GM23338 (cell line): ENCODE results near the gene PPP1CB. TPM values are rescaled to one million over a fixed set of nuclear protein-coding genes. Genes with fewer than 3 reads are reported as not detected.

Experiments
- ATAC-seq: fragments of 200-7000 bp; cut with Tn5 transposase; 3 replicates; pipeline ENCODE4 v1.9.1; 2020
- DNase-seq: peaks from one replicate; pipeline ENCODE4 v3.0.0-alpha.2; 2015; ENCODE audit warnings: low spot score
- H2AFZ ChIP-seq: fragments of 200-600 bp; sonication (generic); 2 replicates; pipeline ENCODE4 v1.8.0; 2016; ENCODE audit warnings: antibody characterized with exemption, mild to moderate bottlenecking, moderate library complexity
- H3F3A ChIP-seq: fragments of 200-600 bp; sonication (generic); replicated peaks from 2 replicates; pipeline ENCODE4 v1.8.0; 2017; ENCODE audit warnings: antibody characterized with exemption, mixed run types, low read depth
- H3K27ac ChIP-seq: fragments of 200-600 bp; sonication (generic); 2 replicates; pipeline ENCODE4 v1.6.1; 2016; ENCODE audit warnings: low read depth
- H3K27me3 ChIP-seq: fragments of 200-600 bp; sonication (generic); 2 replicates; pipeline ENCODE4 v1.8.0; 2016; ENCODE audit warnings: mild to moderate bottlenecking, mixed run types, moderate library complexity; ENCODE audit not compliant: insufficient read depth
- H3K36me3 ChIP-seq: fragments of 200-600 bp; sonication (generic); 2 replicates; pipeline ENCODE4 v1.8.0; 2016; ENCODE audit warnings: mild to moderate bottlenecking; ENCODE audit not compliant: insufficient read depth
- H3K4me1 ChIP-seq: fragments of 200-600 bp; sonication (generic); 2 replicates; pipeline ENCODE4 v1.8.0; 2016; ENCODE audit warnings: mild to moderate bottlenecking, moderate library complexity; ENCODE audit not compliant: insufficient read depth
- H3K4me2 ChIP-seq: fragments of 200-600 bp; sonication (generic); 2 replicates; pipeline ENCODE4 v1.7.1; 2017; ENCODE audit warnings: mixed run types
- H3K4me3 ChIP-seq: fragments of 200-600 bp; sonication (generic); 2 replicates; pipeline ENCODE4 v1.6.1; 2016; ENCODE audit warnings: mixed run types
- H3K79me2 ChIP-seq: fragments of 200-600 bp; sonication (generic); replicated peaks from 2 replicates; pipeline ENCODE4 v1.8.0; 2017; ENCODE audit warnings: mild to moderate bottlenecking; ENCODE audit not compliant: insufficient read depth
- H3K9me2 ChIP-seq: fragments of 200-600 bp; sonication (generic); 2 replicates; pipeline ENCODE4 v1.8.0; 2017; ENCODE audit not compliant: insufficient read depth
- H4K20me1 ChIP-seq: fragments of 200-600 bp; sonication (generic); replicated peaks from 2 replicates; pipeline ENCODE4 v1.8.0; 2017; ENCODE audit warnings: mild to moderate bottlenecking; ENCODE audit not compliant: insufficient read depth
- H3K27ac Mint-ChIP-seq: 2 replicates; pipeline ENCODE4 v1.8.0; 2020; ENCODE audit warnings: inconsistent platforms, mild to moderate bottlenecking, moderate library complexity, mixed read lengths
- H3K27me3 Mint-ChIP-seq: 3 replicates; pipeline ENCODE4 v1.8.0; 2022; ENCODE audit warnings: low read depth, mild to moderate bottlenecking, moderate library complexity, mixed read lengths, inconsistent platforms; ENCODE audit not compliant: insufficient read depth, poor library complexity
- H3K36me3 Mint-ChIP-seq: 3 replicates; pipeline ENCODE4 v1.8.0; 2021; ENCODE audit warnings: low read depth, mild to moderate bottlenecking, inconsistent platforms, moderate library complexity, mixed read lengths
- H3K4me1 Mint-ChIP-seq: 3 replicates; pipeline ENCODE4 v1.8.0; 2020; ENCODE audit warnings: mild to moderate bottlenecking, inconsistent platforms, mixed read lengths
- H3K4me3 Mint-ChIP-seq: 3 replicates; pipeline ENCODE4 v1.8.0; 2021; ENCODE audit warnings: moderate library complexity, mild to moderate bottlenecking, inconsistent platforms, mixed read lengths
- H3K9me3 Mint-ChIP-seq: 3 replicates; pipeline ENCODE4 v1.8.0; 2020; ENCODE audit warnings: moderate library complexity, mild to moderate bottlenecking, inconsistent platforms, mixed read lengths
- EZH2 ChIP-seq: fragments of 200-600 bp; sonication (generic); IDR thresholded peaks from one replicate; pipeline ENCODE4 v1.8.0; 2017; ENCODE audit warnings: antibody characterized with exemption, mild to moderate bottlenecking, low read depth; ENCODE audit not compliant: unreplicated experiment
- NANOG ChIP-seq: IDR thresholded peaks from 2 replicates; pipeline ENCODE4 v1.6.1; 2016; ENCODE audit warnings: antibody characterized with exemption, borderline replicate concordance
- POLR2AphosphoS5 ChIP-seq: IDR thresholded peaks from 2 replicates; pipeline ENCODE4 v1.6.1; 2016; ENCODE audit warnings: antibody characterized with exemption, low read depth
- polyA plus RNA-seq: library from polyadenylated mRNA; unstranded; fragments of >200 nt; fragmentation: Nextera tagmentation; extraction: Ambion mirVana; gene quantifications from 2 replicates; pipeline ENCODE4 v1.2.1, GENCODE V29; 2016
- total RNA-seq: library from RNA; depleted of rRNA; stranded (reverse); fragments of >200 nt; shearing (Covaris generic); gene quantifications from 2 replicates; pipeline ENCODE4 v1.2.3, GENCODE V29; 2014
- TF ChIP-seq, protein P1 (sequence below): fragments of 250-450 bp; sonication (Bioruptor Pico); IDR thresholded peaks from 2 replicates; pipeline ENCODE4 v1.5.0; 2020; ENCODE audit warnings: mild to moderate bottlenecking, moderate library complexity
- TF ChIP-seq, protein P2 (sequence below): IDR thresholded peaks from one replicate; pipeline ENCODE4 v1.6.1; 2018; ENCODE audit warnings: antibody characterized with exemption; ENCODE audit not compliant: unreplicated experiment

PPP1CB gene
- total and polyA plus RNA-seq, 2 experiments from 2014 or later: 103 to 118 TPM

DNA sequence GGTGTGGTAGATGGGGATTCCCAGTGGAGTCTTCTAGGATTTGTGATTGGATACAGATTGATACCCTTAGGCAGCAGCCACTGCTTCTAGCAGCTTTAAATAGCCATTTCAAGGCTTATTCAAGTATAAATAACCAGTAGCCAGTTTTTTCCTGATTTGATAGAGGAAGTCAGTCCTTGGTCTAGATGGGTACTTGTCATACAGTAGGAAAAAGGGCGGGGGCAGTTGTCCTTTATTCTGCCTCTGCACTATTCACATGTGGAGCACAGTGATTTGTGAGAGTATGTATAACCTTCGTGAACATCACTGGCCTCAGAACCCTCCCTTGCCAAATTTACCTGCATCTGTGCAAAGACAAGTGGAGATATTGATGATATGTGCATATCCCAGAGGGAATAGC is 6.8 kb downstream of the PPP1CB start:
- H2AFZ ChIP-seq: no peak overlapping the region
- TF ChIP-seq NANOG: no peak
- no peak for TF ChIP-seq POLR2AphosphoS5
- TF ChIP-seq, protein P1, sequence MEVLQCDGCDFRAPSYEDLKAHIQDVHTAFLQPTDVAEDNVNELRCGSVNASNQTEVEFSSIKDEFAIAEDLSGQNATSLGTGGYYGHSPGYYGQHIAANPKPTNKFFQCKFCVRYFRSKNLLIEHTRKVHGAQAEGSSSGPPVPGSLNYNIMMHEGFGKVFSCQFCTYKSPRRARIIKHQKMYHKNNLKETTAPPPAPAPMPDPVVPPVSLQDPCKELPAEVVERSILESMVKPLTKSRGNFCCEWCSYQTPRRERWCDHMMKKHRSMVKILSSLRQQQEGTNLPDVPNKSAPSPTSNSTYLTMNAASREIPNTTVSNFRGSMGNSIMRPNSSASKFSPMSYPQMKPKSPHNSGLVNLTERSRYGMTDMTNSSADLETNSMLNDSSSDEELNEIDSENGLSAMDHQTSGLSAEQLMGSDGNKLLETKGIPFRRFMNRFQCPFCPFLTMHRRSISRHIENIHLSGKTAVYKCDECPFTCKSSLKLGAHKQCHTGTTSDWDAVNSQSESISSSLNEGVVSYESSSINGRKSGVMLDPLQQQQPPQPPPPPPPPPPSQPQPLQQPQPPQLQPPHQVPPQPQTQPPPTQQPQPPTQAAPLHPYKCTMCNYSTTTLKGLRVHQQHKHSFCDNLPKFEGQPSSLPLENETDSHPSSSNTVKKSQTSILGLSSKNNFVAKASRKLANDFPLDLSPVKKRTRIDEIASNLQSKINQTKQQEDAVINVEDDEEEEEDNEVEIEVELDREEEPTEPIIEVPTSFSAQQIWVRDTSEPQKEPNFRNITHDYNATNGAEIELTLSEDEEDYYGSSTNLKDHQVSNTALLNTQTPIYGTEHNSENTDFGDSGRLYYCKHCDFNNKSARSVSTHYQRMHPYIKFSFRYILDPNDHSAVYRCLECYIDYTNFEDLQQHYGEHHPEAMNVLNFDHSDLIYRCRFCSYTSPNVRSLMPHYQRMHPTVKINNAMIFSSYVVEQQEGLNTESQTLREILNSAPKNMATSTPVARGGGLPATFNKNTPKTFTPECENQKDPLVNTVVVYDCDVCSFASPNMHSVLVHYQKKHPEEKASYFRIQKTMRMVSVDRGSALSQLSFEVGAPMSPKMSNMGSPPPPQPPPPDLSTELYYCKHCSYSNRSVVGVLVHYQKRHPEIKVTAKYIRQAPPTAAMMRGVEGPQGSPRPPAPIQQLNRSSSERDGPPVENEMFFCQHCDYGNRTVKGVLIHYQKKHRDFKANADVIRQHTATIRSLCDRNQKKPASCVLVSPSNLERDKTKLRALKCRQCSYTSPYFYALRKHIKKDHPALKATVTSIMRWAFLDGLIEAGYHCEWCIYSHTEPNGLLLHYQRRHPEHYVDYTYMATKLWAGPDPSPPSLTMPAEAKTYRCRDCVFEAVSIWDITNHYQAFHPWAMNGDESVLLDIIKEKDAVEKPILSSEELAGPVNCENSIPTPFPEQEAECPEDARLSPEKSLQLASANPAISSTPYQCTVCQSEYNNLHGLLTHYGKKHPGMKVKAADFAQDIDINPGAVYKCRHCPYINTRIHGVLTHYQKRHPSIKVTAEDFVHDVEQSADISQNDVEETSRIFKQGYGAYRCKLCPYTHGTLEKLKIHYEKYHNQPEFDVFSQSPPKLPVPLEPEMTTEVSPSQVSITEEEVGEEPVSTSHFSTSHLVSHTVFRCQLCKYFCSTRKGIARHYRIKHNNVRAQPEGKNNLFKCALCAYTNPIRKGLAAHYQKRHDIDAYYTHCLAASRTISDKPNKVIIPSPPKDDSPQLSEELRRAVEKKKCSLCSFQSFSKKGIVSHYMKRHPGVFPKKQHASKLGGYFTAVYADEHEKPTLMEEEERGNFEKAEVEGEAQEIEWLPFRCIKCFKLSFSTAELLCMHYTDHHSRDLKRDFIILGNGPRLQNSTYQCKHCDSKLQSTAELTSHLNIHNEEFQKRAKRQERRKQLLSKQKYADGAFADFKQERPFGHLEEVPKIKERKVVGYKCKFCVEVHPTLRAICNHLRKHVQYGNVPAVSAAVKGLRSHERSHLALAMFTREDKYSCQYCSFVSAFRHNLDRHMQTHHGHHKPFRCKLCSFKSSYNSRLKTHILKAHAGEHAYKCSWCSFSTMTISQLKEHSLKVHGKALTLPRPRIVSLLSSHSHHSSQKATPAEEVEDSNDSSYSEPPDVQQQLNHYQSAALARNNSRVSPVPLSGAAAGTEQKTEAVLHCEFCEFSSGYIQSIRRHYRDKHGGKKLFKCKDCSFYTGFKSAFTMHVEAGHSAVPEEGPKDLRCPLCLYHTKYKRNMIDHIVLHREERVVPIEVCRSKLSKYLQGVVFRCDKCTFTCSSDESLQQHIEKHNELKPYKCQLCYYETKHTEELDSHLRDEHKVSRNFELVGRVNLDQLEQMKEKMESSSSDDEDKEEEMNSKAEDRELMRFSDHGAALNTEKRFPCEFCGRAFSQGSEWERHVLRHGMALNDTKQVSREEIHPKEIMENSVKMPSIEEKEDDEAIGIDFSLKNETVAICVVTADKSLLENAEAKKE (CRISPR knock-in tag): no peak
- TF ChIP-seq, protein P2, sequence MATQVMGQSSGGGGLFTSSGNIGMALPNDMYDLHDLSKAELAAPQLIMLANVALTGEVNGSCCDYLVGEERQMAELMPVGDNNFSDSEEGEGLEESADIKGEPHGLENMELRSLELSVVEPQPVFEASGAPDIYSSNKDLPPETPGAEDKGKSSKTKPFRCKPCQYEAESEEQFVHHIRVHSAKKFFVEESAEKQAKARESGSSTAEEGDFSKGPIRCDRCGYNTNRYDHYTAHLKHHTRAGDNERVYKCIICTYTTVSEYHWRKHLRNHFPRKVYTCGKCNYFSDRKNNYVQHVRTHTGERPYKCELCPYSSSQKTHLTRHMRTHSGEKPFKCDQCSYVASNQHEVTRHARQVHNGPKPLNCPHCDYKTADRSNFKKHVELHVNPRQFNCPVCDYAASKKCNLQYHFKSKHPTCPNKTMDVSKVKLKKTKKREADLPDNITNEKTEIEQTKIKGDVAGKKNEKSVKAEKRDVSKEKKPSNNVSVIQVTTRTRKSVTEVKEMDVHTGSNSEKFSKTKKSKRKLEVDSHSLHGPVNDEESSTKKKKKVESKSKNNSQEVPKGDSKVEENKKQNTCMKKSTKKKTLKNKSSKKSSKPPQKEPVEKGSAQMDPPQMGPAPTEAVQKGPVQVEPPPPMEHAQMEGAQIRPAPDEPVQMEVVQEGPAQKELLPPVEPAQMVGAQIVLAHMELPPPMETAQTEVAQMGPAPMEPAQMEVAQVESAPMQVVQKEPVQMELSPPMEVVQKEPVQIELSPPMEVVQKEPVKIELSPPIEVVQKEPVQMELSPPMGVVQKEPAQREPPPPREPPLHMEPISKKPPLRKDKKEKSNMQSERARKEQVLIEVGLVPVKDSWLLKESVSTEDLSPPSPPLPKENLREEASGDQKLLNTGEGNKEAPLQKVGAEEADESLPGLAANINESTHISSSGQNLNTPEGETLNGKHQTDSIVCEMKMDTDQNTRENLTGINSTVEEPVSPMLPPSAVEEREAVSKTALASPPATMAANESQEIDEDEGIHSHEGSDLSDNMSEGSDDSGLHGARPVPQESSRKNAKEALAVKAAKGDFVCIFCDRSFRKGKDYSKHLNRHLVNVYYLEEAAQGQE: no peak
- no peak for TF ChIP-seq EZH2
- Mint-ChIP-seq H3K4me3 (no peak overlapping the region), H3K27me3 (peaks cover 1% of the 10 kb centered on the region), H3K4me1 (peaks cover 33% of the 10 kb centered on the region), H3K9me3 (no peaks in the 10 kb centered on the region), H3K27ac (no peak overlapping the region), H3K36me3 (peaks cover 11% of the 10 kb centered on the region; the same call in 2 of the 3 replicates)
- no peak overlapping the region for H3K4me3 ChIP-seq
- H3K4me1 ChIP-seq: peaks cover 17% of the 10 kb centered on the region
- no peak overlapping the region for H3K4me2 ChIP-seq
- ATAC-seq (no peak), DNase-seq (no peak)
- H3K27ac ChIP-seq: no peak overlapping the region
- no peaks in the 10 kb centered on the region for H3F3A ChIP-seq
- no peaks in the 10 kb centered on the region for H3K9me2 ChIP-seq
- peaks cover 100% of the 10 kb centered on the region for H3K79me2 ChIP-seq
- no peaks in the 10 kb centered on the region for H3K27me3 ChIP-seq
- peaks cover 56% of the 10 kb centered on the region for H4K20me1 ChIP-seq
- H3K36me3 ChIP-seq: no peaks in the 10 kb centered on the region
